Left kidney (tissue), 8 donors: Measurements from ENCODE around the gene ALG10. TPM values are rescaled to one million over a fixed set of nuclear protein-coding genes. Genes with fewer than 3 reads are reported as not detected.
"Not testable (repeated sequence)": the region's sequence is repeated elsewhere in the genome, so short reads cannot be mapped to it uniquely, and the experiment has no call there.

Experiments used
- DNase-seq: peaks from one replicate; pipeline ENCODE4 v3.0.0-alpha.2; 2013
- long read RNA-seq, 8 donors: transcript quantifications; one replicate each; lab custom pipeline, GENCODE V29; 2026
- polyA plus RNA-seq: library from polyadenylated mRNA; unstranded; fragments of 120-200 nt; gene quantifications from one replicate; pipeline ENCODE4 v1.2.1, GENCODE V29; 2013; ENCODE audit not compliant: insufficient read length

ALG10 gene, protein sequence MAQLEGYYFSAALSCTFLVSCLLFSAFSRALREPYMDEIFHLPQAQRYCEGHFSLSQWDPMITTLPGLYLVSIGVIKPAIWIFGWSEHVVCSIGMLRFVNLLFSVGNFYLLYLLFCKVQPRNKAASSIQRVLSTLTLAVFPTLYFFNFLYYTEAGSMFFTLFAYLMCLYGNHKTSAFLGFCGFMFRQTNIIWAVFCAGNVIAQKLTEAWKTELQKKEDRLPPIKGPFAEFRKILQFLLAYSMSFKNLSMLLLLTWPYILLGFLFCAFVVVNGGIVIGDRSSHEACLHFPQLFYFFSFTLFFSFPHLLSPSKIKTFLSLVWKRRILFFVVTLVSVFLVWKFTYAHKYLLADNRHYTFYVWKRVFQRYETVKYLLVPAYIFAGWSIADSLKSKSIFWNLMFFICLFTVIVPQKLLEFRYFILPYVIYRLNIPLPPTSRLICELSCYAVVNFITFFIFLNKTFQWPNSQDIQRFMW
- 13.0 TPM for polyA plus RNA-seq
- long read RNA-seq, donor 1, partial matches to known transcripts = 0 of 3 reads
- long read RNA-seq, donor 1, other reads (novel, unspliced or antisense) = 0 of 3 reads
- long read RNA-seq, donor 2 = 0 reads
- long read RNA-seq, donor 3, partial matches to known transcripts = 0 of 2 reads
- long read RNA-seq, donor 3, other reads (novel, unspliced or antisense) = 0 of 2 reads
- long read RNA-seq, donor 4 = 0 reads
- long read RNA-seq, donor 5, partial matches to known transcripts = 0 of 2 reads
- long read RNA-seq, donor 5, other reads (novel, unspliced or antisense) = 0 of 2 reads
- long read RNA-seq, donor 6, partial matches to known transcripts = 0 of 3 reads
- long read RNA-seq, donor 6, other reads (novel, unspliced or antisense) = 0 of 3 reads
- long read RNA-seq, donor 7, partial matches to known transcripts = 0 of 5 reads
- long read RNA-seq, donor 7, other reads (novel, unspliced or antisense) = 0 of 5 reads
- long read RNA-seq, donor 8, partial matches to known transcripts = 0 of 1 reads
- long read RNA-seq, donor 8, other reads (novel, unspliced or antisense) = 0 of 1 reads

DNA sequence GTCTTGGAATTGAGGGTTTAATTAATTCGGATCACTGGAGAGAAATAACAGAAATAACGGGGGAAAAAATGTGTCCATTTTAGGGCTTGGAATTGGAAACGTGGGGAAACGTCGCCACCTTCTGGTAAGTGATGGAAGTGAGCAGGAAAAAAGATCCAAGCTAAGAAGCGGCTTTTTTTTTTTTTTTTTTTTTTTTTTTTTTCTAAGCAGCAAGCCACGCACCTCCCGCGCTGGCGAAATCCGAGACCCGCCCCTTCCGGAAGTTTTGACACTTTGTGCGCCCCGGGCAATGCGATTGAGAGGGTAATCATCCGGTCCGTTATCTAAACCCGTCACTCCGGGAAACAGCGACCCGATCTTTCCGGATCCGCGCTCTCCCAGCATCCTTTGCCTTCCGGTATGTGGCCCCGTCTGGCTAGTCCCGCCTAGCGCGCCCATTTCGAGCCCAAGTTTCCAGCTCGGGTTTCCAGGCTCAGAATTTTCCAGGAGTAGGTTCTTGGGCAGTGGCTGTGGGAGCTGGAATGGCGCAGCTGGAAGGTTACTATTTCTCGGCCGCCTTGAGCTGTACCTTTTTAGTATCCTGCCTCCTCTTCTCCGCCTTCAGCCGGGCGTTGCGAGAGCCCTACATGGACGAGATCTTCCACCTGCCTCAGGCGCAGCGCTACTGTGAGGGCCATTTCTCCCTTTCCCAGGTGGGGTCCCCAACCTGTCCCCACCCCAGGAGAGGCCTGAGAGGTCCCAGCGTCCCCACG lies at the start of gene ALG10:
ALG10 (plus strand) TSS at position 418 of the 752 bp plus-strand sequence; CDS start at position 522, 104 bp downstream.
- peak; percentile 98 for DNase-seq

DNA sequence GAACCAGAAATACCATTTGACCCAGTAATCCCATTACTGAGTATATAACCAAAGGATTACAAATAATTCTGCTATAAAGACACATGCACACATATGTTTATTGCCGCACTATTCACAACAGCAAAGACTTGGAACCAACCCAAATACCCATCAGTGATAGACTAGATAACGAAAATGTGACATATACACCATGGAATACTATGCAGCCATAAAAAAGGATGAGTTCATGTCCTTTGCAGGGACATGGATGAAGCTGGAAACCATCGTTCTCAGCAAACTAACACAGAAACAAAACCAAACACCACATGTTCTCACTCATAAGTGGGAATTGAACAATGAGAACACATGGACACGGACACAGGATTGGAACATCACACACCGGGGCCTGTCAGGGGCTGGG lies 49.4 kb upstream of the ALG10 start:
- DNase-seq = not testable (repeated sequence)

DNA sequence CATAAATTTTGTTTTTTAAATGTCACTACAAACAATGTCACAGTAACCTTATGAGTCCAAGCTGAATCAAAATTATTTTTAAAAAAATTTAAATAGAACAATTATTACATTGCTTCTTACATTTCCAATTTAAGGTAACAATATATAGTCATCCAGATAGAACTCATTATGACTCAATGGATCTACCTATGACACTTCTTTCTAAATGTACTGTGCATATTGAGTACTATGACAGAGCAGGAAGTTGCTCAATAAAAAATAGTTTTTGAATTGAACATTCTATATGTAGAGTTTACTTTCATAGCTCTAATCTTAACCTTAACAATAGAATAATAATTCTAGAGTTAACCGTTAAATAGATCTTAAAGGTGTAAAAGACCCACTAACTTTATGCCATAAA lies 44.4 kb upstream of the ALG10 start:
- no peak for DNase-seq

DNA sequence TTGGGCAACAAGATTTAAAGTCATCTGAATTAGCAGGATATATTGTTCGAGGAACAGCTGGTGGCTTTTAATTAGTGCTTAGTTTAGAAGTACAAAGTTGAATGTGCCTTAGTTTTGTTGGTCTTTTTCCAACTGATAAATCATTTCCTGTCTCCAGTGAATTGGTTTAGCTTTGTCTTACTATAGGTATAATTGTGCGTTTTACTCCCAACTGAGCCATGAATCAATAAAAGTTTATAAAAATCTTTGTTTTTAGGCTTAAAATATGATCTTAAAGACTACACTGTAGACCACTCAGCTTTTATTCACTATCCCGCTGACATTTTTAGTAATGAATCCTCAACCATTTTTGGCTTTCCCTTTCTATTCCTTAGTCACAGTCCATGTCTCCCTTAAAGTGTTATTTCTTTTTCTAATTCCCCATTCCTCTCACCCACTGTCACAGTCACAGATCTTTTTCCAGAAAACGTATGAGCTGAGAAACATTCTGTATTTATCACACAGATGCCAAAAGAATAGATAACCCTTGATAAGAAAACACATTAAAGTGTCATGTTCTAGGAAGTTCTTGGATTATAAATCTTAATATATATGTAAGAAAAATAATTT lies 34.0 kb upstream of the ALG10 start:
- DNase-seq = peak; percentile 43

DNA sequence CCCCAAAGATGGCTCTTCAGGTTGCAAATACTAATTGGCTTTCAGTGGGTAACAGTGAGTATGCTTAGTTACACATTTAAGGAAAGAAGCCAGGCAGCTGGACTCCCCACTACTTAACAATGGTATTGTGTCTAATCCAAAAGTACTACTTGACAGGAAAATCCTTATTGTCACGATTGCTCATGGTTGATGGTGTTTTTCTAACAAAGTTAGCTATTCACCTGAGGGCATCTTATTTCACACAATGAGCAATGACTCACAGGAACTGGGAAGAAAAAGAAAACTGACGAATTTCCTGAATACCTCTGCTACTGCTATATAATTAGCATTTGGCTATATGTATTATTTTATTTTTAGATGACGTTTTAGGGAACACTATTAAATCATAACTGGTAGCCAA lies 33.4 kb upstream of the ALG10 start:
- DNase-seq = no peak

DNA sequence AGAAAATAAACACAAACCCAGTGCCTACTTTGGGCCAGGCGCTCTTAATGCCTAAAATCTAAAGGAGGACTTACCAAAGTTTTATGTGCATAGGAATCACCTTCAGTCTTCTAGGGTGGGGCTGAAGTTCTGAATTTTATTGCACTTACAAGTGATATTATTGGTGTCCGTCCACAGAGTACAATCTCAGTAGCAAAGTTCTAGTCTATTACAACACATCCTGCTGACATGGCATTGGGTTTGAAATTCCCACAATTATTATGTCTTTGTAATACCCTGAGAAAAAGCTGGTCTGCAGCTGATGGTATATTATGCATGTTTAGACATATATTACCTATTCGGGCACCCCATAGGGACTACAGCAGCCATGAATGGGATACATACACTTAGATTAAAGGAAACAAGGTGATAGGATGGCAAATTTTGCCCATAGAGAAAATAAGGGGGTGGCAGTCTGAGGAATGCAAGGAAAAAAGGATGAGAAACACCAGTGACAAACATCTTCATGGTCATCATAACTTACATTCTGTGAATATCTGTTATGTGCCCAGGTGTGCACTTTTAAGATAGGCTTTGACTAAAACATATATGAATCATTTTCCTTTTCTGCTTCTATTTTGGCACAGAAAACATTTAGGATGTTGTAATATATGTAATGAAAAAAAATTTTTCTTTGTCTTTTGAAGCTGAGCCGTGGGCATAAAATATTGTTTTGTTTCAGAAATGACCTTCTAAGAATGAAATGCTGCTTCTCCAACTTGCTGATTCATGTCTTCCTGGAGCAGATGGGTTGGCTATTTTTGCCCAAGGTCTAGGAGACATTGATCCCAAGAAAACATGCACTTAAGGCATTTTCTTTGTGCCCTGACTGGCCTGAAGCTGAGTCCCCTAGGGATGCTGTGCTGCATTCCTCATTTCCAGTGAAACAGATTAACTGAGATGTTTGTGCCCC lies 27.2 kb upstream of the ALG10 start:
- DNase-seq = no peak

DNA sequence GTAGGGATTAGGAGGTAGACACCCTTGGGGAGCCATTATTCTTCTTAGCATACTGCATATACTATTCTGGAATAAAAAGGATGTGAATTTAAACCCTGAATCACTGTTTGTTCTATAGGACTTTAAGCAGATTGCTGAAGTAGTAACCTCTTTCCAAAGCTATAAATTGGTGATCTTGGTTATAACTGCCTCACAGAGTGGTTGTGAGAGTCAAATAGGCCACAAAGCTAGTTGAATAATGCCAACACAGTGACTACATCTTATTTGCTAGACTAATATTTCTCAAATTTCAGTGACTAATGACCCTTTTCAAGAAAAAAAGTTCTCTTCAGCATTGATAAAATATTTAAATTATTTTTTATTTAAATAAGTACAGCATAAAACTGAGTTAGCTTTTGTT lies 13.5 kb upstream of the ALG10 start:
- not testable (repeated sequence) for DNase-seq

DNA sequence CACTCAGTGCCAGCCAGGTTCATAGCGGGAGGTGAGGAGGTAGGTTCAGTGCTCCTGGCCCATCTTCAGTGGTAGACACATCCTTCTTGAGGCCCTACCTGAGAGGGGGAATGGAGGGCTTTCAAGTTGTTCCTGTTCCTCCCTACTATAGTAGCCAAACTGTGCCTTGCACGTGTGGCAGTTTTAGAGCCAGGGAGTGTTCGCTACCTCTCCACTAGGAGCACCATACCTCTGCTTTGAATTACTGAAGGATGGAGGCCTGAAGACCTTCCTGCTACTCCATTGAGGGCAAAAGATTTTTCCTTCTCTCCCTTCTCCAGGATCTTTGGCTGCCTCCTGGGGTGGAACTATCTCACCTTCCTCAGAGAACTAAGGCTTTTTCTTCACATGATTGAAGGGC lies 5.9 kb upstream of the ALG10 start:
- no peak for DNase-seq

DNA sequence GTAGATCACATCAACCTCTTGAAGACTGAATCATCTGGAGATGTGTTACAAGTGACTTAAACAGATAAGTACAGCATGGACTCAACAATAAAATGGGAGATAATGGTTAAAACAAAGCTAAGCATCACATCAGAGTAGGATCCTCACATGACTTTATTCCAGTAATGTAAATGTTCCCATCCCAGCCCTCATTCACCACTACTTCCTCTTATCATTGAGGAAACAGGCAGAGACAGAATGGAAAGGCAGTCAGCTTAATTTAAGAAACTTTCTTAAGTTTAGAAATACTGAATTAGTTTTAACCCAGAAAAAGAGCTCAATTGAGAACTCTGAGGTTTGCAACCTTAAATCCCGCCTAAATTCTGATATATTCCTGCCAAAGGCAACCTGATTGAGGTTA lies 1.2 kb upstream of the ALG10 start:
- no peak for DNase-seq

DNA sequence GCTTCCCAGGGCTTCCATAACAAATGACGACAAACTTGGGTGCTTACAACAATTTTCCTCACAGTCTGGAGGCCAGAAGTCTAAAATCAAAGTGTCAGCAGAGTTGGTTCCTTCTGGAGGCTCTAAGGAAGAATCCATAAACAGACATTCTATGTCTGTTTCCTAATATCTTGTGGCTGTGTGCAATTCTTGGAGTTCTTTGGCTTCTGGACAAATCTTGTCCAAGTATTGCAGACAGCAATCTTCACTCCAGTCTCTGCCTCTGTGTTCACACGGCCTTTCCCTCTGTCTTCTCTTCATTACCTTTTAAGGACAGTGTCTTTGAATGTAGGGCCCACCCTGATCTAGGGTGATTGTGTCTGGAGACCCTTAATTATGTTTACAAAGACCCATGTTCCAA lies 5.4 kb downstream of the ALG10 start:
- DNase-seq = not testable (repeated sequence)

DNA sequence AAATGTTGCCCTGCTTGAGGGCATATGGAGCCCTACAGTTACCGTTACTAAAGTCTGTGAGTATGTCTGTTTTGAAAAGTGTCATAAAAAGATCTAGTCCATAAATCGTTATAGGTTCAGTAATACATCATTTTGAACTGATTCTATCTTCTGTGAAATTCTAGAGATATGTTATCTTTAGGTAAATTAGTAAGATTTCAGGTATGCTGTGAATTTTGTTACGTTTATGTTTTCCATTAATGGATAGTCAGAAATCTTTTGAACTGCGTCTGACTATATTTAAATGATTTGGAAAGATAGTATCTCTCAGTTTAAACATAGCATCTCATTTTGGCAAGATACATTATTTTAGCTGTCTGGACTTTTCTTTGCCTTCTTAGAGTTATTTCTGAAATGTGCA lies 8.3 kb downstream of the ALG10 start:
- DNase-seq = no peak

DNA sequence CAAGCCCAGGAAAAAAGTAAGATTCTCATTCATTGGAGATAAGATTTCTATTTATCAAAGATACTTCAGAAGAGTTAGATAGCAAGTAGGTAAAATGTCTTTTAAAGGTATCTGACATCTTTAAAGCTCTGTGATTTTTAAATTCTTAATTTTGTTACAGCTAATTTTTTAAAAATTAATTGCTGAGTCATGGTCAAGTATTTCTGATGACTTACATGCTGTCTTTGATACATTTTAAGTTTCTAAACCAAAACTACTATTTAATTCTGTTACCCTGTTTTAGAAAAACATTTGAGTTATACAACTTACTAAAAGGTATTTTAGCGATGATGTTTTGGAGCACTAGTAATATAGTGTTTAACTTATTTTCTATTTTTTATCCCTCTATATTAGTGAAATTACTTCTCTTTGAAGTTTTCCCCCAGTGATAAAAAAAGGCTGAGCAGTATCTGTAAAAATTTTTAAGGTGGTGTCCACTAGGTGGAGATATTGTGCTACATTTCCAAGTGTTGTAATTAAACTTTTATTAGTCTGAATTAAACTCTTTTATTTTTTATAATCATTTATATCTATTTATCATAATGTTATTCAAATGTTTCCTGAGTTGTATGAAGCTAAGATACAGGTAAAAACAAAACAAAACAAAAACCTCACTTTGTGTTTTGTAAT lies 11.5 kb downstream of the ALG10 start:
- DNase-seq = no peak

DNA sequence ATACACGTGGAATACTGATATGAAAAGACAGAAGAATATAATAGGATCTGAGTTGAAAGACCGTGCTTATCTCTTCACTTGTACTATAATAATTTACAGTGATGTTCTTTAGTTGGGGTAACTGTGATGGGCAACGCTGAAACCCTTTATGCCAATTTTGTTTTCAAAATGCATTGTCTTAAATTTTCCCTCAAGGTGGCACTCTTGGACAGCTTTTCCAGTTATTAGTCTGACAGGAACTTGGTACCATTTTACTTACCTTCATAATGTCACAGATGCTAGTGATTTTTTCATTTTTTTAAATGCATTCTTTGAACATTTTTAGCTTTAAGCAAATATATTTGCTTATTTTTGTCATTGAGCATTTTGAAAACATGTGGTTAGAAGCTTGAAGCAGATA lies 16.1 kb downstream of the ALG10 start:
- not testable (repeated sequence) for DNase-seq

DNA sequence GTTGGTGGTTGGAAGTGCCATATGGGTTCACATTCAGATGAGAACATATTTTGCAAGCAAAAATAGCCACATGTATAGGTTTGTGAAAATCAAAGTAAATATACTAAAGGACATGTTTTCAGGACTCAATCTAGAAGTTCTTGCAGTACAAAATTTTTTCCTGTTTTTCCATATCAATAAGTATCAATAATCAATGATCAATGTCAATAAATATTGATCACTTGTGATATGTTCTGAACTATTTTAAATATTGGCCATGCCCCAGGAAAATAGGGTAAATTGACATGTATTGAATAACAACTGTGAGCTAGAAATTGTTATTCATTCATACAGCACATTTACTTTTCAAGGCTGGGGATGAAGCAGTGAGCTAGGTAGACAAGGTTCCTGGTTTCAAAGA lies 24.3 kb downstream of the ALG10 start:
- DNase-seq = no peak

DNA sequence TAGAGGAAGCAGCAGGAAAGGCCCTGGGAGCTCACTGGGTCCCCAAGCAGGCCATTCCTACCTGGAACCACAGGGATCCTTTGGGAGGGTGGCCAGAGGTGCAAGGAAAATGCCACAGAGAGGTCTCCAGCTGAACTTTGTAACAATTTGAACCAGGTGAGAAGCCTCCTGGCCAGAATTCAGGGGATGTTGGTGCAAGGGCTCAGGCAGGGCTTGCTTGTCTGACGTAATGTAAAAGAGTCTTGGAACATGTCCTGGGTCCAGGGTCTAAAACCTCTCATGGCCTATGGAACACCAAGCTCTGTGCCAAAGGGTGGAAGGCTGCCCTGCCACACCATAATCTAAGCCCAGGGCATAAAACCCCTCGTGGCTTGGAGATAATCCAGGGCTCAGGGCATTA lies 25.6 kb downstream of the ALG10 start:
- not testable (repeated sequence) for DNase-seq

DNA sequence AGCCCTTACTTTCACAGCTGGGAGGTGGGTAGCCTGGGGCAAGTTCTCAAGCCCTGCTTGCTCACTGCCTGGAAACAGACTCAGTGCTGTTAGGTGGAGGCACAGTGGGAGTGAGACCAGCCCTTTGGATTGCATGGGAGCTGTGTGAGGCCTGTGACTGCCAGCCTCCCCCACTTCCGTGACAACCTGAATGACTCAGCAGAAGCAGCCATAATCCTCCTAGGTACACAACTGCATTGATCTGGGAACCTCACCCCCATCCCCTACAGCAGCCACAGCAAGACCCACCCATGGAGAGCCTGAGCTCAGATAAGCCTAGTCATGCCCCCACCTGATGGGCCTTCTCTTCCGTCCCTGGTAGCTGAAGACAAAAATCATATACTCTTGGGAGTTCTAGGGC lies 26.4 kb downstream of the ALG10 start:
- no peak for DNase-seq

DNA sequence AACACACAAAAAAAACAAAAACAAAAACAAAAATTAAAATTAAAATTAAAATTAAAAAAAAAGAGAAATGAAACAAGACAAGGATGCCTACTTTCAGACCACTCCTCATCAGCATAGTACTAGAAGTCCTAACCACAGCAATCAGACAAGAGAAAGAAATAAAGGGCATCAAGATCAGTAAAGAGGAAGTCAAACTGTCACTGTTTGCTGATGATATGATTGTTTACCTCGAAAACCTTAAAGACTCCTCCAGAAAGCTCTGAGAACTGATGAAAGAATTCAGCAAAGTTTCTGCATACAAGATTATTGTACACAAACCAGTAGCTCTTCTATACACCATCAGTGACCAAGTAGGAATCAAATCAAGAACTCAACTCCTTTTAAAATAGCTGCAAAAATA lies 29.2 kb downstream of the ALG10 start:
- no peak for DNase-seq

DNA sequence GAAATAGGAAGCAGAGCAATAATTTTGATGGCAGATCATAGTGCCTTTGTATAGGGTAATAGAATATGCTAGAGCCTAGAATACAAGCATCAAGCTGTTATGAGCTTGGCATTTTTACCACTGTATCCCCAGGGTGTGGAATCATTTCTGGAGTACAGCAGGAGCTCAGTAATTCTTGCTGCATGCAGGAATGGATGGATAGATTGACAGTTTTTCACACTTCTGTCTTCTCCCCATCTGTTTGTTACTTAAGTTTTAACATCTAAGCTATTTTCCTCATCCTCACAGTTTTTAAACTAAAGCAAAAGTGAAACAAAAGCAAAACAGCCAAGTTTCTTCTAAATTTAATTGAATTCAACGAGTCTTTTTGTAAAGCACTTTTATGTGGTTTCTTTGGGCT lies 32.6 kb downstream of the ALG10 start:
- no peak for DNase-seq
